ENCODE measurements around the gene CEP162.

DNA sequence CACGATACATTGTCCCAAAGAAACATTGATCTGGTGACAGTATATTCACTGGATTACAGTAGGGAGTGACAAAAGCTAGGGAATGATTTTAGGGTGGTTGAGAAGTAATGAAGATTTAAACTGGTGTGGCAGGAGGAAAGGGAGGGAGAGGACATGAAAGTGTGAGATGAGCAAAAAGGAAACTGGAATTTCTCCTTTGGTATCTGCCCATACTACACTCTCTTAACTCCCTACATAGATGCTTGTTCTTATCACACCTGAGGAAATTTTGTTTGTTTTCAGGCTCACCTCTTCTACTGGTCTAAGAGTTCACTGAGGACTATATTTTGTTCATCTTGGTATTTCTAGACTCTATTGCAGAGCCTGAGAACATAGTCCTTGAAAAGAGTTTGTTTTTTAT, 44.9 kb upstream of the CEP162 start:
- TF ChIP-seq USF2 (IDR thresholded peaks at IDR 0.05; ENCODE audit: low read length) (no peak), POLR2AphosphoS5 (IDR thresholded peaks at IDR 0.05; ENCODE audit: low read depth, low read length) (no peak), CREB1 (IDR thresholded peaks at IDR 0.05) (no peak), KDM1A (IDR thresholded peaks at IDR 0.05; ENCODE audit: borderline replicate concordance, low read length) (no peak)
- TF ChIP-seq, protein P1, sequence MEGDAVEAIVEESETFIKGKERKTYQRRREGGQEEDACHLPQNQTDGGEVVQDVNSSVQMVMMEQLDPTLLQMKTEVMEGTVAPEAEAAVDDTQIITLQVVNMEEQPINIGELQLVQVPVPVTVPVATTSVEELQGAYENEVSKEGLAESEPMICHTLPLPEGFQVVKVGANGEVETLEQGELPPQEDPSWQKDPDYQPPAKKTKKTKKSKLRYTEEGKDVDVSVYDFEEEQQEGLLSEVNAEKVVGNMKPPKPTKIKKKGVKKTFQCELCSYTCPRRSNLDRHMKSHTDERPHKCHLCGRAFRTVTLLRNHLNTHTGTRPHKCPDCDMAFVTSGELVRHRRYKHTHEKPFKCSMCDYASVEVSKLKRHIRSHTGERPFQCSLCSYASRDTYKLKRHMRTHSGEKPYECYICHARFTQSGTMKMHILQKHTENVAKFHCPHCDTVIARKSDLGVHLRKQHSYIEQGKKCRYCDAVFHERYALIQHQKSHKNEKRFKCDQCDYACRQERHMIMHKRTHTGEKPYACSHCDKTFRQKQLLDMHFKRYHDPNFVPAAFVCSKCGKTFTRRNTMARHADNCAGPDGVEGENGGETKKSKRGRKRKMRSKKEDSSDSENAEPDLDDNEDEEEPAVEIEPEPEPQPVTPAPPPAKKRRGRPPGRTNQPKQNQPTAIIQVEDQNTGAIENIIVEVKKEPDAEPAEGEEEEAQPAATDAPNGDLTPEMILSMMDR (IDR thresholded peaks at IDR 0.05; ENCODE audit: control extremely low read depth in 1 of 3, insufficient read depth in 1 of 3, low read depth in 1 of 3, low read length in 3 of 3), result no peak

All from H1 (cell line).